Esophagus squamous epithelium (tissue), 5 donors: ENCODE results near the gene CNTN4. TPM values are rescaled to one million over a fixed set of nuclear protein-coding genes. Genes with fewer than 3 reads are reported as not detected.

Experiments
- DNase-seq: peaks from one replicate; lab custom pipeline; 2025; lab: John Stamatoyannopoulos, UW
- H3K27ac ChIP-seq, 4 donors: fragments of 200-600 bp; sonication (generic); one replicate each; pipeline ENCODE4 v1.5.1; 2016 to 2019; ENCODE audit warnings: mild to moderate bottlenecking in 1 of 4
- H3K27me3 ChIP-seq, 4 donors: fragments of 200-600 bp; sonication (generic); 1 replicate in 3 of 4; 2 replicates in 1 of 4; pipeline versions ENCODE4 v1.5.1 to v1.6.0; 2017 to 2021; ENCODE audit warnings: antibody characterized with exemption in 1 of 4
- H3K36me3 ChIP-seq, 3 donors: fragments of 200-600 bp; sonication (generic); one replicate each; pipeline ENCODE4 v1.5.1; 2016 to 2019
- H3K4me1 ChIP-seq, 3 donors: fragments of 200-600 bp; sonication (generic); one replicate each; pipeline ENCODE4 v1.5.1; 2017 to 2019
- H3K4me3 ChIP-seq, 4 donors: fragments of 200-600 bp; sonication (generic); 1 replicate in 3 of 4; 2 replicates in 1 of 4; pipeline ENCODE4 v1.5.1; 2016 to 2019; ENCODE audit warnings: mild to moderate bottlenecking in 2 of 4, moderate library complexity in 1 of 4
- H3K9me3 ChIP-seq, 3 donors: fragments of 200-600 bp; sonication (generic); one replicate each; pipeline ENCODE4 v1.5.1; 2016 to 2019
- POLR2A ChIP-seq, 4 donors: fragments of 450-650 bp; IDR thresholded peaks; one replicate each; pipeline ENCODE4 v1.6.1; 2017; ENCODE audit warnings: antibody characterized with exemption in 4 of 4, mild to moderate bottlenecking in 4 of 4, moderate library complexity in 3 of 4
- WGBS, 2 donors: methylation state at CpG; one replicate each; pipeline ENCODE4 v1.1.5; 2018; 5-methylcytosine and 5-hydroxymethylcytosine counted together
- intact Hi-C: fragments of 100-400 bp; cut with DNase I; formaldehyde crosslinking; loops from one replicate; pipeline ENCODE4 v1.15.0; 2022
- total RNA-seq, 4 donors: library from RNA; depleted of rRNA; stranded (reverse); fragments of >200 nt; gene quantifications; one replicate each; pipeline ENCODE4 v1.1.0, GENCODE V29; 2016
- TF ChIP-seq, protein P1 (sequence below), 6 experiments: fragments of 450-650 bp in 4 of 6; fragments of 200-600 bp in 2 of 6; sonication (generic) in 2 of 6; IDR thresholded peaks; one replicate each; pipeline ENCODE4 v1.5.1; 2016 to 2019; ENCODE audit warnings: antibody characterized with exemption in 6 of 6, mild to moderate bottlenecking in 4 of 6, moderate library complexity in 4 of 6
- donor health status: DM: yes; HTN: yes; CAD: no.

CNTN4 gene
- total RNA-seq, 4 donors from 2014 or later = 0.31 to 8.5 (median 3.5) TPM

DNA sequence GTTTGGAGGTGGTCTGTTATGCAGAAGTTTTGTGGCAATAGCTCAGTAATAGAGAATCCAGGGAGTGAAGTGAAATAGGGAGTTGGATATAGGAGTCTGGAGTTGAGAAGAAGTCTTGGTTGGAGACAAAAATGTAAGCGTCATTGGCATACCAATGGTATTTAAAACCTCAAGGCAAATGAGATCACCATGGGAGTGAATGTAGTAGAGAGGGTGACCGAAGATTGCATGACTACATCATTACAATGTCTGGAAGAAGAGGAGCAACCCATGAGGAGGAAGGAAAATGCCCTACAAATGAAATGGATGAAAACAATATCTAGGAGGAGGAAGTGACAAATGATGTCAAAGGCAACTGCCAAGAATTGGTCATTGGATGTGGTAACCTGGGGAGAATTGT, 54.4 kb downstream of the CNTN4 start:
- Histone ChIP-seq H3K4me1 (peaks cover 0 to 8% (median 0%) of the 10 kb centered on the region in 3 donors), H3K27me3 (no peaks in the 10 kb centered on the region), H3K9me3 (no peaks in the 10 kb centered on the region), H3K36me3 (no peaks in the 10 kb centered on the region), H3K4me3 (no peak overlapping the region), H3K27ac (no peak overlapping the region)
- 70 to 77% methylated on average over 2 of the region's 2 CpGs for WGBS, 2 donors
- no peak for TF ChIP-seq POLR2A (IDR thresholded peaks at IDR 0.05)
- TF ChIP-seq, protein P1, sequence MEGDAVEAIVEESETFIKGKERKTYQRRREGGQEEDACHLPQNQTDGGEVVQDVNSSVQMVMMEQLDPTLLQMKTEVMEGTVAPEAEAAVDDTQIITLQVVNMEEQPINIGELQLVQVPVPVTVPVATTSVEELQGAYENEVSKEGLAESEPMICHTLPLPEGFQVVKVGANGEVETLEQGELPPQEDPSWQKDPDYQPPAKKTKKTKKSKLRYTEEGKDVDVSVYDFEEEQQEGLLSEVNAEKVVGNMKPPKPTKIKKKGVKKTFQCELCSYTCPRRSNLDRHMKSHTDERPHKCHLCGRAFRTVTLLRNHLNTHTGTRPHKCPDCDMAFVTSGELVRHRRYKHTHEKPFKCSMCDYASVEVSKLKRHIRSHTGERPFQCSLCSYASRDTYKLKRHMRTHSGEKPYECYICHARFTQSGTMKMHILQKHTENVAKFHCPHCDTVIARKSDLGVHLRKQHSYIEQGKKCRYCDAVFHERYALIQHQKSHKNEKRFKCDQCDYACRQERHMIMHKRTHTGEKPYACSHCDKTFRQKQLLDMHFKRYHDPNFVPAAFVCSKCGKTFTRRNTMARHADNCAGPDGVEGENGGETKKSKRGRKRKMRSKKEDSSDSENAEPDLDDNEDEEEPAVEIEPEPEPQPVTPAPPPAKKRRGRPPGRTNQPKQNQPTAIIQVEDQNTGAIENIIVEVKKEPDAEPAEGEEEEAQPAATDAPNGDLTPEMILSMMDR (IDR thresholded peaks at IDR 0.05) = no peak
- intact Hi-C loops = no loop called here
- no peak for DNase-seq

- 68 to 69% methylated on average over 5 of the region's 5 CpGs for WGBS, 2 donors
- Histone ChIP-seq H3K36me3 (no peaks in the 10 kb centered on the region), H3K27me3 (no peaks in the 10 kb centered on the region), H3K4me3 (no peak overlapping the region), H3K27ac (no peak overlapping the region), H3K9me3 (no peaks in the 10 kb centered on the region), H3K4me1 (peaks cover 0 to 8% (median 0%) of the 10 kb centered on the region in 3 donors)
- intact Hi-C loops = no loop called here
- no peak for TF ChIP-seq POLR2A (IDR thresholded peaks at IDR 0.05)
- TF ChIP-seq, protein P1 (IDR thresholded peaks at IDR 0.05) = no peak
- no peak for DNase-seq
These were observed 54.9 kb downstream of the CNTN4 start for GRCh38 chr3:2153547-2153946.

DNA sequence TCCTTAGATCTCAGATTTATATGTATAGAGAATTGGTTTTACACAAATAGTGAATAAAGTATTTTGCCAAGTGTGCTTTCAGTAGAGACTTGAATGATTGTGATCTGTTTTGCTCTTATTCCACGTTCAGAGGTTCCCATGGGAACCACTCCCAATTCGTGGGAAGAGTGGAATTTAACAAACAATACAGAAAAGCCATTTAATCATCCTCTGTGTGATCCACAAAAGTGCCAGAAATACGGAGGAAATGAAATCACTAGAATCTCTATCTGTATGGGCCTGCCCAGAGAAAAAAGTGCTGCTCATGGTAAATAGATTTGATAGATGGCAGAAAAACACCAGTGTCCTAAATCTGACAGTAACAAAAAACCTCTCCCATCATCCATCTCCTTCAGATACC, 56.0 kb downstream of the CNTN4 start:
- Histone ChIP-seq H3K4me3 (no peak overlapping the region), H3K27ac (no peak overlapping the region), H3K36me3 (no peaks in the 10 kb centered on the region), H3K9me3 (no peaks in the 10 kb centered on the region), H3K27me3 (no peaks in the 10 kb centered on the region), H3K4me1 (peaks cover 0 to 8% (median 0%) of the 10 kb centered on the region in 3 donors)
- no peak for DNase-seq
- no peak for TF ChIP-seq POLR2A (IDR thresholded peaks at IDR 0.05)
- 12 to 14% methylated on average over 3 of the region's 3 CpGs for WGBS, 2 donors
- intact Hi-C loops = no loop called here

- WGBS, 2 donors = 52 to 74% methylated on average over 19 of the region's 19 CpGs
- H3K4me1 ChIP-seq = peaks cover 0 to 8% (median 0%) of the 10 kb centered on the region in 3 donors
- H3K27me3 ChIP-seq = no peaks in the 10 kb centered on the region
- no peaks in the 10 kb centered on the region for H3K36me3 ChIP-seq
- no peak overlapping the region for H3K4me3 ChIP-seq
- no peaks in the 10 kb centered on the region for H3K9me3 ChIP-seq
- no peak overlapping the region for H3K27ac ChIP-seq
- intact Hi-C loops = no loop called here
- no peak for DNase-seq
- no peak for TF ChIP-seq POLR2A (IDR thresholded peaks at IDR 0.05)
- TF ChIP-seq, protein P1 (IDR thresholded peaks at IDR 0.05) = peak in 1 of 6 experiments; percentile 12
These were observed 57.7 kb downstream of the CNTN4 start for GRCh38 chr3:2156244-2156847.

DNA sequence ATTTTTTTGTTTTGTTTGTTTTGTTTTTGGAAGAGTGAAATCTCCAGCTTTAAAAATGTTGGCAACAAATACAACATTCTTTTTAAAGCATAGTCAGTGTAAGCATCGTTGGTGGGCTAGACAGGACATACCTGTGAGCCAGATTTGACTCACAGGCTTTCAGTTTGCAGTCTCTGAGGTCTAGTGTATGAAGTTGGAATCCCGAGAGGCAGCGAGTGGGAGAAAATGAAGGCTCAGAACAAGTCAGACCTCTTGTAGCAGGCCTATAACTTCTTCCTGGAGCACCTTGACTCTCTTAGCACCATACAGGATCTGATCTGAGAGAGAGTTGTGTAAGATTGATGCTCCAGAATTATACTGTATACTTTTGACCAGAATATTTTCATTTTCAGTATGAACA, 60.2 kb downstream of the CNTN4 start:
- intact Hi-C loops = no loop called here
- Histone ChIP-seq H3K36me3 (no peaks in the 10 kb centered on the region), H3K27me3 (no peaks in the 10 kb centered on the region), H3K4me3 (no peak overlapping the region), H3K9me3 (no peaks in the 10 kb centered on the region), H3K4me1 (peaks cover 0 to 8% (median 0%) of the 10 kb centered on the region in 3 donors), H3K27ac (no peak overlapping the region)
- DNase-seq = no peak
- 40 to 48% methylated on average over 3 of the region's 3 CpGs for WGBS, 2 donors
- no peak for TF ChIP-seq POLR2A (IDR thresholded peaks at IDR 0.05)
- TF ChIP-seq, protein P1 (IDR thresholded peaks at IDR 0.05) = no peak
